HG03064 (cell line): ENCODE data around the gene DDX49.

Source experiments
- ATAC-seq: cut with Tn5 transposase; IDR thresholded peaks from one replicate; pipeline ENCODE4 v1.9.1; 2021; ENCODE audit warnings: low read depth; ENCODE audit not compliant: unreplicated experiment

Gene DDX49

GRCh38 chr19:18919086-18919899 lies at the start of gene DDX49, which contains the start of gene COPE:
TSS of gene DDX49 (plus strand) at chr19:18919715. CDS start at chr19:18919742, 27 bp downstream.
TSS of gene COPE (minus strand) at chr19:18919387. CDS start at chr19:18919348, 39 bp downstream.
- ATAC-seq: peak; percentile 85

GRCh38 chr19:18869781-18870530 lies 49.6 kb upstream of the DDX49 start:
- no peak for ATAC-seq

GRCh38 chr19:18870531-18871172 lies 48.9 kb upstream of the DDX49 start:
- no peak for ATAC-seq

- ATAC-seq: no peak
These were observed 48.0 kb upstream of the DDX49 start for GRCh38 chr19:18871543-18871942.

- no peak for ATAC-seq
These were observed 43.8 kb upstream of the DDX49 start for GRCh38 chr19:18875726-18876125.

- no peak for ATAC-seq
These were observed 42.6 kb upstream of the DDX49 start for GRCh38 chr19:18876865-18877264.

- ATAC-seq: no peak
These were observed 41.3 kb upstream of the DDX49 start for GRCh38 chr19:18878058-18878797.

- no peak for ATAC-seq
These were observed 40.5 kb upstream of the DDX49 start for GRCh38 chr19:18878858-18879578.

GRCh38 chr19:18879579-18880373 lies 39.7 kb upstream of the DDX49 start:
- ATAC-seq: no peak

GRCh38 chr19:18881491-18881890 lies 38.0 kb upstream of the DDX49 start:
- ATAC-seq: no peak

- no peak for ATAC-seq
These were observed 35.8 kb upstream of the DDX49 start for GRCh38 chr19:18883526-18884304.

- ATAC-seq: no peak
These were observed 32.5 kb upstream of the DDX49 start for GRCh38 chr19:18886972-18887371.

- no peak for ATAC-seq
These were observed 29.4 kb upstream of the DDX49 start for GRCh38 chr19:18889949-18890745.

GRCh38 chr19:18893587-18894253 lies 25.8 kb upstream of the DDX49 start:
- no peak for ATAC-seq

GRCh38 chr19:18894254-18895037 lies 25.1 kb upstream of the DDX49 start:
- ATAC-seq: no peak
